Naive thymus-derived CD4-positive, alpha-beta T cell (primary cell): ENCODE data around the gene SHANK1. TPM values are rescaled to one million over a fixed set of nuclear protein-coding genes. Genes with fewer than 3 reads are reported as not detected.

Experiments
- ATAC-seq: fragments of 150-1000 bp; cut with Tn5 transposase; 2 replicates; pipeline ENCODE4 v1.10.0; 2021; ENCODE audit warnings: mild to moderate bottlenecking, moderate library complexity
- CTCF ChIA-PET: fragments of 350-600 bp; sonication (Branson Sonifier 250); formaldehyde crosslinking; loops from one replicate; lab custom pipeline; 2021; ENCODE audit warnings: antibody characterized with exemption; lab: Charles Lee
- POLR2A ChIA-PET: fragments of 350-600 bp; sonication (Branson Sonifier 250); formaldehyde crosslinking; loops from one replicate; lab custom pipeline; 2021; ENCODE audit warnings: antibody characterized with exemption, inconsistent platforms; lab: Charles Lee
- DNase-seq, 9 donors: peaks; one replicate each; pipeline versions ENCODE4 v3.0.0 to v3.0.0-alpha.2; 2020 to 2022; ENCODE audit warnings: mixed read lengths in 1 of 9
- H3K27ac ChIP-seq: one replicate; pipeline ENCODE4 v1.7.0; 2013; ENCODE audit warnings: mild to moderate bottlenecking, low read depth, low read length, moderate library complexity
- H3K27me3 ChIP-seq, 2 donors: one replicate each; pipeline ENCODE4 v1.7.0; 2013; ENCODE audit warnings: low read length in 2 of 2, mild to moderate bottlenecking in 2 of 2, moderate library complexity in 2 of 2; ENCODE audit not compliant: control insufficient read depth in 2 of 2, insufficient read depth in 2 of 2
- H3K36me3 ChIP-seq, 3 experiments: 1 replicate in 2 of 3; 2 replicates in 1 of 3; pipeline ENCODE4 v1.7.0; 2013; ENCODE audit warnings: low read length in 3 of 3, mild to moderate bottlenecking in 3 of 3, moderate library complexity in 1 of 3; ENCODE audit not compliant: insufficient read depth in 3 of 3, control insufficient read depth in 2 of 3
- H3K4me1 ChIP-seq, 2 donors: one replicate each; pipeline ENCODE4 v1.7.0; 2013; ENCODE audit warnings: low read length in 2 of 2, mild to moderate bottlenecking in 2 of 2, moderate library complexity in 1 of 2; ENCODE audit not compliant: control insufficient read depth in 2 of 2, insufficient read depth in 2 of 2
- H3K4me3 ChIP-seq: 2 replicates; pipeline ENCODE4 v1.7.0; 2013; ENCODE audit warnings: mild to moderate bottlenecking, low read length
- H3K9me3 ChIP-seq, 3 experiments: 1 replicate in 2 of 3; 2 replicates in 1 of 3; pipeline ENCODE4 v1.7.0; 2013; ENCODE audit warnings: low read length in 3 of 3; ENCODE audit not compliant: control insufficient read depth in 2 of 3
- H3K27ac Mint-ChIP-seq, 9 donors: one replicate each; pipeline ENCODE4 v1.8.0; 2020 to 2022; ENCODE audit warnings: mixed read lengths in 9 of 9, mild to moderate bottlenecking in 8 of 9, moderate library complexity in 5 of 9, inconsistent platforms in 2 of 9
- H3K27me3 Mint-ChIP-seq, 5 donors: one replicate each; pipeline ENCODE4 v1.8.0; 2021 to 2022; ENCODE audit warnings: mixed read lengths in 5 of 5, mild to moderate bottlenecking in 1 of 5
- H3K36me3 Mint-ChIP-seq, 5 donors: one replicate each; pipeline ENCODE4 v1.8.0; 2020 to 2022; ENCODE audit warnings: mixed read lengths in 5 of 5, mild to moderate bottlenecking in 3 of 5, inconsistent platforms in 1 of 5
- H3K4me1 Mint-ChIP-seq, 7 donors: one replicate each; pipeline ENCODE4 v1.8.0; 2020 to 2022; ENCODE audit warnings: mixed read lengths in 7 of 7, mild to moderate bottlenecking in 3 of 7, inconsistent platforms in 1 of 7
- H3K4me3 Mint-ChIP-seq, 10 donors: one replicate each; pipeline ENCODE4 v1.8.0; 2020 to 2022; ENCODE audit warnings: mild to moderate bottlenecking in 10 of 10, mixed read lengths in 10 of 10, moderate library complexity in 6 of 10, inconsistent platforms in 2 of 10
- H3K9me3 Mint-ChIP-seq, 11 donors: one replicate each; pipeline ENCODE4 v1.8.0; 2020 to 2022; ENCODE audit warnings: mixed read lengths in 11 of 11, mild to moderate bottlenecking in 4 of 11, inconsistent platforms in 1 of 11, moderate library complexity in 1 of 11
- intact Hi-C, 2 donors: fragments of 100-400 bp; cut with micrococcal nuclease; formaldehyde crosslinking; loops; one replicate each; pipeline ENCODE4 v1.15.1; 2023
- polyA plus RNA-seq, 2 donors: library from polyadenylated mRNA; unstranded; fragments of 300-500 nt; fragmentation: Illumina TruSeq; gene quantifications; one replicate each; pipeline ENCODE4 v1.2.3, GENCODE V29; 2021
- total RNA-seq, 6 experiments: library from RNA in 5 of 6; stranded (reverse) in 5 of 6; gene quantifications; 1 replicate in 5 of 6; 2 replicates in 1 of 6; pipeline ENCODE4 v1.2.3 and lab custom pipeline; 2021 to 2026

SHANK1 gene
- total and polyA plus RNA-seq, 7 experiments from 2014 or later, result 0.64 to 0.69 TPM; not detected in 5

GRCh38 chr19:50645107-50645506 lies 74.5 kb downstream of the SHANK1 start:
- no peak overlapping the region for H3K27ac ChIP-seq
- H3K27me3 ChIP-seq, result no peaks in the 10 kb centered on the region
- intact Hi-C loops, result no loop called here
- no peak for DNase-seq
- Mint-ChIP-seq H3K27ac (no peak overlapping the region), H3K36me3 (peaks cover 0 to 4% (median 0%) of the 10 kb centered on the region in 5 donors), H3K4me1 (peaks cover 0 to 3% (median 0%) of the 10 kb centered on the region in 7 donors), H3K9me3 (peaks cover 0 to 9% (median 4%) of the 10 kb centered on the region in 11 donors), H3K27me3 (peaks cover 11 to 39% (median 30%) of the 10 kb centered on the region in 5 donors), H3K4me3 (no peak overlapping the region)
- H3K4me3 ChIP-seq, result no peak overlapping the region
- CTCF ChIA-PET, result no interaction called here
- H3K36me3 ChIP-seq, result no peaks in the 10 kb centered on the region
- POLR2A ChIA-PET, result no interaction called here
- no peaks in the 10 kb centered on the region for H3K9me3 ChIP-seq
- no peaks in the 10 kb centered on the region for H3K4me1 ChIP-seq
- ATAC-seq, result no peak

- no peaks in the 10 kb centered on the region for H3K9me3 ChIP-seq
- ChIA-PET POLR2A (no interaction called here), CTCF (no interaction called here)
- H3K4me3 ChIP-seq, result no peak overlapping the region
- no peak overlapping the region for H3K27ac ChIP-seq
- H3K36me3 ChIP-seq, result no peaks in the 10 kb centered on the region
- no peaks in the 10 kb centered on the region for H3K4me1 ChIP-seq
- intact Hi-C loops, result no loop called here
- H3K4me3 Mint-ChIP-seq, result no peak overlapping the region
- peaks cover 0 to 4% (median 0%) of the 10 kb centered on the region in 5 donors for H3K36me3 Mint-ChIP-seq
- DNase-seq (no peak), ATAC-seq (no peak)
- no peaks in the 10 kb centered on the region for H3K27me3 ChIP-seq
- no peaks in the 10 kb centered on the region for H3K4me1 Mint-ChIP-seq
- no peak overlapping the region for H3K27ac Mint-ChIP-seq
- H3K27me3 Mint-ChIP-seq, result peaks cover 11 to 34% (median 25%) of the 10 kb centered on the region in 5 donors
- peaks cover 0 to 8% (median 2%) of the 10 kb centered on the region in 11 donors for H3K9me3 Mint-ChIP-seq
Observed at GRCh38 chr19:50644315-50644915, 75.2 kb downstream of the SHANK1 start.

- H3K27me3 ChIP-seq, result no peaks in the 10 kb centered on the region
- H3K27ac Mint-ChIP-seq, result no peak overlapping the region
- H3K27me3 Mint-ChIP-seq, result peaks cover 27 to 49% (median 43%) of the 10 kb centered on the region in 5 donors
- no peak for DNase-seq
- H3K27ac ChIP-seq, result no peak overlapping the region
- peaks cover 0 to 4% (median 0%) of the 10 kb centered on the region in 3 experiments for H3K9me3 ChIP-seq
- no peak for ATAC-seq
- peak overlapping the region in 8 of 10 donors; percentile 39 to 89 (median 48) for H3K4me3 Mint-ChIP-seq
- POLR2A ChIA-PET, result no interaction called here
- H3K36me3 Mint-ChIP-seq, result peaks cover 0 to 6% (median 0%) of the 10 kb centered on the region in 5 donors
- H3K4me1 Mint-ChIP-seq, result peaks cover 0 to 11% (median 6%) of the 10 kb centered on the region in 7 donors
- no peaks in the 10 kb centered on the region for H3K36me3 ChIP-seq
- peaks cover 0 to 24% (median 14%) of the 10 kb centered on the region in 11 donors for H3K9me3 Mint-ChIP-seq
- no peak overlapping the region for H3K4me3 ChIP-seq
- intact Hi-C loops, result no loop called here
- no peaks in the 10 kb centered on the region for H3K4me1 ChIP-seq
- CTCF ChIA-PET, result no interaction called here
Observed at GRCh38 chr19:50640368-50640767, 79.2 kb downstream of the SHANK1 start.

- H3K4me3 Mint-ChIP-seq, result peak within 1 kb of the TSS; percentile 8 to 91 (median 82)
- no peaks in the 10 kb centered on the region for H3K4me1 ChIP-seq
- DNase-seq, result peak in 7 of 9 donors; percentile 7 to 55 (median 13)
- H3K27me3 Mint-ChIP-seq, result peaks cover 27 to 53% (median 43%) of the 10 kb centered on the region in 5 donors
- H3K27ac ChIP-seq, result no peak within 1 kb of the TSS
- H3K4me3 ChIP-seq, result peak within 1 kb of the TSS; percentile 30
- peak within 1 kb of the TSS in 2 of 9 donors; percentile 52 to 59 for H3K27ac Mint-ChIP-seq
- no peaks in the 10 kb centered on the region for H3K36me3 ChIP-seq
- peaks cover 0 to 9% (median 0%) of the 10 kb centered on the region in 3 experiments for H3K9me3 ChIP-seq
- H3K36me3 Mint-ChIP-seq, result peaks cover 0 to 9% (median 0%) of the 10 kb centered on the region in 5 donors
- peaks cover 0 to 11% (median 6%) of the 10 kb centered on the region in 7 donors for H3K4me1 Mint-ChIP-seq
- intact Hi-C loops, result no loop called here
- CTCF ChIA-PET, result no interaction called here
- peak; percentile 79 for ATAC-seq
- POLR2A ChIA-PET, result interaction anchor here (0.6 kb wide), 1 partner anchor 424 kb away, joined by 4 read pairs; no protein-coding TSS in a partner anchor
- peaks cover 0 to 31% (median 19%) of the 10 kb centered on the region in 11 donors for H3K9me3 Mint-ChIP-seq
- H3K27me3 ChIP-seq, result no peaks in the 10 kb centered on the region
Observed at GRCh38 chr19:50639121-50640112, 80.2 kb downstream of the SHANK1 start, which contains the start of gene SYT3. SYT3 (minus strand) TSS chr19:50639881; CDS start chr19:50637411, 2,470 bp downstream.

- Mint-ChIP-seq H3K4me3 (peak overlapping the region; percentile 8 to 89 (median 40)), H3K4me1 (peaks cover 0 to 11% (median 6%) of the 10 kb centered on the region in 7 donors), H3K36me3 (peaks cover 0 to 14% (median 0%) of the 10 kb centered on the region in 5 donors), H3K27ac (peak overlapping the region in 1 of 9 donors; percentile 57), H3K27me3 (peaks cover 27 to 53% (median 43%) of the 10 kb centered on the region in 5 donors), H3K9me3 (peaks cover 0 to 39% (median 23%) of the 10 kb centered on the region in 11 donors)
- H3K9me3 ChIP-seq, result peaks cover 0 to 17% (median 0%) of the 10 kb centered on the region in 3 experiments
- CTCF ChIA-PET, result no interaction called here
- no peak for DNase-seq
- POLR2A ChIA-PET, result interaction anchor here (0.6 kb wide), 1 partner anchor 423 kb away, joined by 4 read pairs; no protein-coding TSS in a partner anchor
- intact Hi-C loops, result no loop called here
- H3K4me3 ChIP-seq, result no peak overlapping the region
- H3K27me3 ChIP-seq, result no peaks in the 10 kb centered on the region
- no peak overlapping the region for H3K27ac ChIP-seq
- no peaks in the 10 kb centered on the region for H3K4me1 ChIP-seq
- no peaks in the 10 kb centered on the region for H3K36me3 ChIP-seq
- no peak for ATAC-seq
Observed at GRCh38 chr19:50638600-50638999, 81.0 kb downstream of the SHANK1 start.

- peaks cover 0 to 11% (median 6%) of the 10 kb centered on the region in 7 donors for H3K4me1 Mint-ChIP-seq
- H3K27me3 ChIP-seq, result no peaks in the 10 kb centered on the region
Observed at GRCh38 chr19:50636317-50637085, 83.1 kb downstream of the SHANK1 start.

More at GRCh38 chr19:50636317-50637085, 83.1 kb downstream of the SHANK1 start:
- Mint-ChIP-seq H3K36me3 (peaks cover 0 to 18% (median 0%) of the 10 kb centered on the region in 5 donors), H3K27ac (no peak overlapping the region), H3K9me3 (peaks cover 4 to 52% (median 34%) of the 10 kb centered on the region in 11 donors), H3K27me3 (peaks cover 27 to 65% (median 41%) of the 10 kb centered on the region in 5 donors), H3K4me3 (no peak overlapping the region)
- Histone ChIP-seq H3K4me3 (no peak overlapping the region), H3K27ac (no peak overlapping the region), H3K9me3 (peaks cover 0 to 23% (median 0%) of the 10 kb centered on the region in 3 experiments), H3K4me1 (no peaks in the 10 kb centered on the region), H3K36me3 (no peaks in the 10 kb centered on the region)
- ChIA-PET POLR2A (no interaction called here), CTCF (no interaction called here)
- ATAC-seq, result no peak
- intact Hi-C loops, result no loop called here
- no peak for DNase-seq
